ENCODE results near the gene ADAM23.

GRCh38 chr2:206614811-206615210, 171.5 kb downstream of the ADAM23 start:
- TF ChIP-seq EZH2 (IDR thresholded peaks at IDR 0.05): no peak
- no peak for TF ChIP-seq POLR2AphosphoS5 (IDR thresholded peaks at IDR 0.05; ENCODE audit: borderline replicate concordance, low read depth, low read length)

Measured in SK-N-MC (cell line).